Thyroid gland (tissue), 4 donors: ENCODE data around the gene SLC25A42.

Experiments used
- POLR2A ChIP-seq, 2 donors: fragments of 450-650 bp; IDR thresholded peaks; one replicate each; pipeline ENCODE4 v1.6.1; 2017; ENCODE audit warnings: antibody characterized with exemption in 2 of 2, mild to moderate bottlenecking in 2 of 2, moderate library complexity in 1 of 2
- TF ChIP-seq, protein P1 (sequence below), 6 experiments: fragments of 200-600 bp in 3 of 6; fragments of 450-650 bp in 3 of 6; sonication (generic) in 3 of 6; IDR thresholded peaks; one replicate each; pipeline ENCODE4 v1.5.1; 2016 to 2019; ENCODE audit warnings: antibody characterized with exemption in 6 of 6, mild to moderate bottlenecking in 2 of 6, inconsistent platforms in 1 of 6, moderate library complexity in 1 of 6

DNA sequence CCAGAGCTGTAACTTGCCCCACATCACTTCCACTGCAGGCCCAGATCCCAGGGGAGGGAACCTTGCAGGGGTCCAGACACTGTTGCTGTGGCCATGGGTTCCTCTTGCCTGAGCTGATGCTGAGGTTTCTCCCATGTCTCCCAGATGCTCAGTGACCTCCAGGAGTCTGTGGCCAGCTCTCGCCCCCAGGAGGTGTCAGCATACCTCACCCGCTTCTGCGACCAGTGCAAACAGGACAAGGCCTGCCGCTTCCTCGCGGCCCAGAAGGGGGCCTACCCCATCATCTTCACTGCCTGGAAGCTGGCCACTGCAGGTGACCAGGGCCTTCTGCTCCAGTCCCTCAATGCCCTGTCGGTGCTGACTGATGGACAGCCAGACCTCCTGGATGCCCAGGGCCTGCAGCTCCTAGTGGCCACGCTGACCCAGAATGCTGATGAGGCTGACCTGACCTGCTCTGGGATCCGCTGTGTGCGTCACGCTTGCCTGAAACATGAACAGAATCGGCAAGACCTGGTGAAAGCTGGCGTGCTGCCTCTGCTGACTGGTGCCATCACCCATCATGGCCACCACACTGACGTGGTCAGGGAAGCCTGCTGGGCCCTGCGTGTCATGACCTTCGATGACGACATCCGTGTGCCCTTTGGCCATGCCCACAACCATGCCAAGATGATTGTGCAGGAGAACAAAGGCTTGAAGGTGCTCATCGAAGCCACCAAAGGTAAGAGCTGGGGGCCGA, 12.1 kb upstream of the SLC25A42 start:
- TF ChIP-seq, protein P1, sequence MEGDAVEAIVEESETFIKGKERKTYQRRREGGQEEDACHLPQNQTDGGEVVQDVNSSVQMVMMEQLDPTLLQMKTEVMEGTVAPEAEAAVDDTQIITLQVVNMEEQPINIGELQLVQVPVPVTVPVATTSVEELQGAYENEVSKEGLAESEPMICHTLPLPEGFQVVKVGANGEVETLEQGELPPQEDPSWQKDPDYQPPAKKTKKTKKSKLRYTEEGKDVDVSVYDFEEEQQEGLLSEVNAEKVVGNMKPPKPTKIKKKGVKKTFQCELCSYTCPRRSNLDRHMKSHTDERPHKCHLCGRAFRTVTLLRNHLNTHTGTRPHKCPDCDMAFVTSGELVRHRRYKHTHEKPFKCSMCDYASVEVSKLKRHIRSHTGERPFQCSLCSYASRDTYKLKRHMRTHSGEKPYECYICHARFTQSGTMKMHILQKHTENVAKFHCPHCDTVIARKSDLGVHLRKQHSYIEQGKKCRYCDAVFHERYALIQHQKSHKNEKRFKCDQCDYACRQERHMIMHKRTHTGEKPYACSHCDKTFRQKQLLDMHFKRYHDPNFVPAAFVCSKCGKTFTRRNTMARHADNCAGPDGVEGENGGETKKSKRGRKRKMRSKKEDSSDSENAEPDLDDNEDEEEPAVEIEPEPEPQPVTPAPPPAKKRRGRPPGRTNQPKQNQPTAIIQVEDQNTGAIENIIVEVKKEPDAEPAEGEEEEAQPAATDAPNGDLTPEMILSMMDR (IDR thresholded peaks at IDR 0.05) = no peak
- TF ChIP-seq POLR2A (IDR thresholded peaks at IDR 0.05) = no peak
